ENCODE data around the gene C11orf91. TPM values are rescaled to one million over a fixed set of nuclear protein-coding genes. Genes with fewer than 3 reads are reported as not detected.
"Not testable (repeated sequence)": the region's sequence is repeated elsewhere in the genome, so short reads cannot be mapped to it uniquely, and the experiment has no call there.

Gene C11orf91
- polyA plus RNA-seq, 1 donor = not detected

DNA sequence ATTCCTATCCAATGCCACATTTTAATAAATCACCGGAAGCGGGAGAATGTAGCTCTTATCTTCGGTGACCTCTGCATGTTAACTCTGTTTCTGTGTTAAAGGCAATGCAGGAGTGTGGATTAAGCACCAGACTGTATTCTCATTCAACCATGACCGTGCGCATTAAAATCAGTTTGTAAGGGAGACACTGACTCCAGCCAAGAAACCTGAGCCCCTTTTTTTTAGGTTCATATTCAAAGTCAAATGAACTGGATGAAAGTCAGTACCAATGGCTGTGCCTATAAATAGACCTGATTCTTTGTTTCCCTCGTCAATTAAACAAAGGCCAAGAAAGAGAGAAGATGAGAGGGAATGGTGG is 32.2 kb downstream of the C11orf91 start:
- no peak for DNase-seq

DNA sequence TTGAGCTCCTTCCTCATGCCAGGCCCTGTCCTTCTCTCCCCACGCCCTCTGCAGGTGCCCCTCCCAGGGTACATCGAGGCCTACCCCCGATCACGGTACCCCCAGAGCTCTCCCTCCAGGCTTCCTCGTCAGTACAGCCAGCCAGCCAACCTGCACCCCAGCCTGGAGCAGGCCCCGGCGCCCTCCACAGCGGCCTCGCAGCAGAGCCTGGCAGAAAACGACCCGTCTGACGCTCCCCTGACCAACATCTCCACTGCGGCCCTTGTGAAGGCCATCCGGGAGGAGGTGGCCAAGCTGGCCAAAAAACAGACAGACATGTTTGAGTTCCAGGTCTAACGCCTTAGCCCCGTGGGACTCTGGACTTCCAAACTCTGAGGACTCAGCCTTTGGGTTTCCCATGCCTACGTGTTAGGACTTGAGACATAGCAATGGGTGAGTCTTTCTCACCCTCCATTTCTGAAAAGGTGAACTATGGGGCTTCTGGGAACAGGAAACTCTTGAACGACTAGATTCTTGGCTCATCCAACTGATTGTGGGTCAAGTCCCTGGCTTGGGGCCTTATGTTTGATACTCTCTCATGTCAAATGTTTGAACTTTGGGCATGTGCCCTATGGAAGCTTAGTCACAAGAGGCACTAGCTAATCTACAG is 32.7 kb downstream of the C11orf91 start:
- DNase-seq = no peak

- DNase-seq = no peak
These were observed 35.1 kb downstream of the C11orf91 start for GRCh38 chr11:33665350-33666106.

DNA sequence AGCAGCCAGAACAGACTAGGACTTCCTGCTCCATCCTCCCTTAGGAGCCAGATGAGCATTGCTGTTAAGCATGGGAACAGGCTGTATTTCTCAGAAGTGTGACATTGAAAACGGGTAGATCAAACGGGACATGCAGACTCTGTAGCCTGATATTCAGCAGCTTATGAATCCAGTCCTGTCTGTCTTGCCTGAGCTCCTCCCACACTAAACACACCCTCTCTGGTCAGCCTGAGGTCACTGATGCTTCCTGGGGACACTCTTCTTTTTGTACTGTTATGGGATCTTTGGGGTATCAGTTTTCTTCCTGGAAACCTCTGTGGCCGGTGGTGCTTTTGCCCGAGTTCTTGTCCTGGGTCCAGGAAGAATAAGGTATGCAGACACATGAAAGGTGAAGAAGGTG is 35.8 kb downstream of the C11orf91 start:
- DNase-seq = no peak

DNA sequence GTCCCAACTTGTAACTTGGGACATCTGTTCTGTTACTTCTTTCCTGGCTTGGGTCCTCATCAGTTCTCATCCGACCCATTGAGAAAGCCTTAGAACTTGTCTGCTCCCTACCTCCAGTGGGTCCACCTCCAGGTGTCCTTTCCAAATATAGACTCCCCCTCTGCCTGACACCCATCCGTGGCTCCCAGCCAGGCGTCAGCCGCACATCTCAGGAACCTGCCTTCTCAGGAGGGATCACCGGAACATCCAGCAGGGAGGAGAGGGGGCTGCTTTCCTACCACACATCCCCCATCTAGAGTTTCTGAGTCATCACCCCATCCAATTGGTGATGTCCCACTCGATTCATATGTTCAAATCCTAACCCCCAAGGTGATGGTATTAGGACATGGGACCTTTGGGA is 36.5 kb downstream of the C11orf91 start:
- DNase-seq = no peak

- no peak for DNase-seq
These were observed 37.5 kb downstream of the C11orf91 start for GRCh38 chr11:33663121-33663520.

DNA sequence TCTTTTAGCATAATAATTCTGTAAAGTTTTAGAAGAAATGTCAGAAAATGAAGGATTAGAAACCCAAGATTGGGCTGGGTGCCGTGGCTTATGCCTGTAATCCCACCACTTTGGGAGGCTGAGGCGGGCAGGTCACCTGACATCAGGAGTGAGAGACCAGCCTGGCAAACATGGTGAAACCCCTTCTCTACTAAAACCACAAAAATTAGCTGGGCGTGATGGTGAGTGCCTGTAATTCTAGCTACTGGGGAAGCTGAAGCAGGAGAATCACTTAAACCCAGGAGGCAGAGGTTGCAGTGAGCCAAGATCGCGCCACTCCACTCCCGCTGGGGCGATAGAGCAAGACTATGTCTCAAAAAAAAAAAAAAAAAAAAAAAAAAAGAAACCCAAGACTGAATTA is 39.1 kb downstream of the C11orf91 start:
- DNase-seq = not testable (repeated sequence)

DNA sequence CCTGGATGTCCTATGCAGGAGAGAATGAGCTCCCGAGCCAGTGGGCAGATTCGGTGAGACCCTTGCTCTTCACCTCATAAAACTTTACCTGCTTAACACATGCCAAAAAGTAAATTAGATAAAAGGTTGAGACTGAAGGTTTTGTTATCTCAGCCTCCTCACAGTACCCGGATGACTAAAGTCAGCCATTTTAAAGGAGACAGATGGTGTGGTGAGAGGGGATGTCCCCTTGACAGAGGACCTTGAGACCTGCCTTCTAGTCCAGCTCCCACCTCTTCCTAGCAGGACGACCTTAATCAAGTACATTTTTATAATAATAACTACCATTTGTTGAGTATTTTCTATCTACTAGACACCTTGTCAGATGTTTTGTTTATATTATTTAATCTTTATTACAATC is 39.7 kb downstream of the C11orf91 start:
- no peak for DNase-seq

DNA sequence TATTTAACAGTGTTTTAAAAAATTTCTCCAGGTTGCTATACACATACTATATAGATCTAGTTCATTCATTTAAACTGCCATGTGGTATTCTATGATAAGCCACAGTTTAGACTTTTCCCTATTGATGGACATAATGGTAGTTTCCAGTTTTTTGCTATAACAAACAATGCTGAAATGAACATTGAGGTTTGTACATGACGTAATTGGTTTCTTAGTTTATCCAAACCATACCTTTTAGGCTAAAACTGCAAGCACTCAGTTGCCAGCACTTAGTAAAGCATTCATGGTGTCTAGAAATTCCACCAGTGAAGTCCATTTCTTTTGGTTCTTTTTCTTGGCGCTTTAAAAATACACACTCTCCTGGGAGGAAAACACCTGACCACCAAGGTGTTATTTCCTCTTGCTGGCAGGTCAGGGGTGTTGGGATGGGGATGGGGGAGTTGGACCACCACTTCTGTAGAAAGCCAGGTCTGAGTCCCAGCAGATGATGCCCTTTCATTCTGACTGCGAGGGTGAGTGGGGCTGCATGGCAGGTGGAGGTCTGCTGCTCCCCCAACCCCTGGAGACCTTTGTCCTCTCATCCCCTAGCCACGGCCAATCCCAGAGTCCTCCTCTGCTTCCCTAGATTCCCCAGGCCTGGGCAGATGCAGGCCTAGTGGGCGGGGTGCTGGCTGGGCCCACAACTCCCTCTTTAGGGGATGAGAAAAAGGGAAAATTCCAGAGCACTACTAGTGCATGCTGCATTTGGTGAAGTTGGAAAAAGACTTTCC is 41.1 kb downstream of the C11orf91 start:
- DNase-seq = no peak

GRCh38 chr11:33658195-33658900 is 42.3 kb downstream of the C11orf91 start:
- DNase-seq = no peak

DNA sequence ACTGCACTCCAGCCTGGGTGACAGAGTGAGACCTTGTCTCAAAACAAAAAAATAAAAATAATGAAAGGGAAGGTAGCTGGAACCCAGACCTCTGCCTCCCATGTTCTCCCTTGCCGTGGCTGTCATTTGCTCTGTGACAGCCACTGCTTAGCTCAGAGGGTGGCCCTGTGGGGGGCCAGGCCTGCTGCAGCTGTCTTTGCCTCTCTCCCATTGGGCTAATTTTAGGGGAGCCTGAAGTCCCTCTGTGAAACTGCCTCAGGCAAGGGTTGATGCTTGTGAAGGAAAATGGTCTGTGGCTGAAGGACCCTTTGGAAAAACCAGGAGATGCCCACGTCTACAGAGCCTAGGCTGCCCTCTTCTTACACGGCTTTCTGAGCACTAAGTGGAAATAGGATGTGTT is 42.9 kb downstream of the C11orf91 start:
- DNase-seq = no peak

DNA sequence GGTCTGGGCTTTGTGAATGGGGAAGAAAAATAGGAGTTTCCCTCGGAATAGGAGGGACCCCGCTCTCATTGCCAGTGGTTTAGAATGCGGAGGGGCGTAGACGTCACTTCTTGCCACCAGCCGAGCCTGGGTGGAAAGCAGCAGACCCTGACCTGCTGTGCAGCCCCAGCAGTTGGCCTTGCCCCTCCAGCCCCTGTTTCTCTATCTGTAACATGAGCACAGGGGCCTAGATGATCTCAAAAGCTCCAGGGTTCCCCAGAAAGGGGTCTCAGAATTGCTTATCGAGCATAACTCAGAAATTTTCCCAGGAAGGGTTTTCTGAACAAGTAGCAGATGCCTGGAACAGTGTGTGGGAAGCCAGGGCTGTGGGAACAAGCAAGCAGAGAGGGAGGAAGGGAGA is 43.9 kb downstream of the C11orf91 start:
- no peak for DNase-seq

DNA sequence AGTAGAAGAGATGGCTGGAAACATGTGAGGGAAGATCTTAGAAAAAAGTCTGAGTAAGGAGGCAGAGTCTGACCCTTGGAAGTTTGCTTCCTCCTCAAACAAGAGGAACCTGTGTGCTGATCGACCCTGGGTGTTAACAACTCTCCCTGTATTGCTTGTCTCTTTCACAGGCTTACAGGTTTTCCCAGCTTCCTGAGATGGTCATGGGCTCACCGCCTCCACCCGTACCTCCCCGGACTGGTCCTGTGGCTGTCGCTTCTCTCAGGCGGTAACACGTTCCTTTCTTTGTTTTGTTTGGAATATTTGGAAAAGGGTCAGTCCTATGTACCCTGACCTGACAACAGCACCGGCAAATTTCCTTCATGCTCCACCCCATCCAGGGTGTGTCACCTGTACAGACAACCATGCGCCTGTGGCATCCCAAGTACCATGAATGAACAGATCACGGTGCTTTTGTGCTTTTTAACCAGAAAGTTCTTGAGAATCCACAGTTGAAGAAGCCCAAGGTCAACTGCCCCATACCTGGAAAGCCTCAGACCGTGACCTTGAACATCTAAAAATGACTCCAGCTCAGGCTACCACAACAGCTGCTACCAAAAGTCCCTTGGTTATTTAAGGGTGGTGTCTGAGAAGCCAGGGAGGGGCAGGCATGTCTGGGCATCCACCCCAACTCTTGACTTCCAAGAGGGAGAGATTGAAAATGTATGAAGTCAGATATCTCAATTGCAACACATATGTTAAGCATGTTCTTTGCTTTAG is 44.6 kb downstream of the C11orf91 start:
- no peak for DNase-seq

GRCh38 chr11:33654594-33654993 is 46.0 kb downstream of the C11orf91 start:
- DNase-seq = no peak

- DNase-seq = no peak
These were observed 47.7 kb downstream of the C11orf91 start for GRCh38 chr11:33652930-33653329.

GRCh38 chr11:33652431-33652830 is 48.2 kb downstream of the C11orf91 start:
- DNase-seq = no peak

GRCh38 chr11:33651990-33652389 is 48.6 kb downstream of the C11orf91 start:
- DNase-seq = no peak

- DNase-seq = no peak
These were observed 49.1 kb downstream of the C11orf91 start for GRCh38 chr11:33651555-33651954.

DNA sequence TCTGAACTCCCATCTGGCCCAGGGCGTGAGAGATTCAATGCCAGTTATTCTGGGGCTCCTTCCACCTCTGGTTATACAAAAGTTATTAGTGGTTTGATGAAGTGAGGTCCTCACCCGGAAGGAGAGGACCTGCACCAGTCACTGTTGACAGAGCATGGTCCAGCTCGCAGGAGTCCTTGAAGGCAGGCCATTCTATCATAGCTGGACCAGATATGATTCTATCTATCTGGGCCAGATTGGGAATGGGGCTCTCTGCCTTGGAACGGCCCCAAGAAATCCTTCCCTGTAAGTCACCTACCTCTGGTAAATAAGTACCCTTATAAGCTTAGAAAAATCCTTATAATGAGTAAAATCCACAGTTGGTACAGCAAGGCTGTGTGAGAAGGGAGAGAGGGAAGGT is 50.7 kb downstream of the C11orf91 start:
- no peak for DNase-seq

Data from hindlimb muscle (tissue), 1 donor.